Nephron (organoid): ENCODE results near the gene XAB2.

Source experiments
- H3K27ac Mint-ChIP-seq, 3 experiments: 2 replicates each; pipeline ENCODE4 v1.8.0; 2020; ENCODE audit warnings: mixed read lengths in 3 of 3, mild to moderate bottlenecking in 2 of 3, moderate library complexity in 1 of 3
- H3K27me3 Mint-ChIP-seq: 2 replicates; pipeline ENCODE4 v1.8.0; 2021; ENCODE audit warnings: low read depth, mild to moderate bottlenecking, moderate library complexity, mixed read lengths
- H3K36me3 Mint-ChIP-seq: 2 replicates; pipeline ENCODE4 v1.8.0; 2020; ENCODE audit warnings: low read depth, mixed read lengths
- H3K4me1 Mint-ChIP-seq: 2 replicates; pipeline ENCODE4 v1.8.0; 2020; ENCODE audit warnings: mixed read lengths
- H3K4me3 Mint-ChIP-seq, 3 experiments: 2 replicates each; pipeline ENCODE4 v1.8.0; 2020; ENCODE audit warnings: mild to moderate bottlenecking in 3 of 3, mixed read lengths in 3 of 3, moderate library complexity in 2 of 3
- H3K9me3 Mint-ChIP-seq: 2 replicates; pipeline ENCODE4 v1.8.0; 2020; ENCODE audit warnings: mixed read lengths
- CTCF ChIP-seq, 3 experiments: fragments of 200-600 bp; sonication (generic); IDR thresholded peaks; one replicate each; pipeline ENCODE4 v1.5.0; 2021; ENCODE audit warnings: antibody characterized with exemption in 3 of 3; ENCODE audit not compliant: unreplicated experiment in 3 of 3

XAB2 gene

GRCh38 chr19:7655581-7655980 lies 26.2 kb upstream of the XAB2 start:
- no peak overlapping the region for H3K27ac Mint-ChIP-seq
- H3K27me3 Mint-ChIP-seq, result peaks cover 25% of the 10 kb centered on the region
- peaks cover 15% of the 10 kb centered on the region for H3K4me1 Mint-ChIP-seq
- H3K9me3 Mint-ChIP-seq, result no peaks in the 10 kb centered on the region
- no peak overlapping the region for H3K4me3 Mint-ChIP-seq
- TF ChIP-seq CTCF (IDR thresholded peaks at IDR 0.05; ENCODE audit: unreplicated experiment in 3 of 3), result no peak
- no peaks in the 10 kb centered on the region for H3K36me3 Mint-ChIP-seq

DNA sequence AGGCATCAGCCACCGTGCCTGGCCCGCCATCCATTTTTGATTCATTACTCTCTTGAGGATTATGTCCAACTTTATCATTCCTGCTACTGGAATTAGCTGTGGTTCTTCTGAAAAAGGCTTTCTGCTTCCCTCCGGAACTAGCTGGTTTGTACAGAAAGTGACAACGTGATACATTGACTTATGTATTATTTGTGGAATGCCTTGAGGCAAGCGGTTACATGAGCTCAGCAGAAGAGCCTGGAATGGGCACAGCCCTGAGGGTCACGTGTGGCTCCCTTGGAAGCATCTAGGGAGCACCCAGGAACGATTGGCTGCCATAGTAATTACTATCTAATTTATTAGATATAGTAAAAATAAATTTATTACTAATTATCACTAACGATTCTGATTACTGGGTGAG lies 25.1 kb upstream of the XAB2 start:
- no peak for TF ChIP-seq CTCF (IDR thresholded peaks at IDR 0.05; ENCODE audit: unreplicated experiment in 3 of 3)
- no peak overlapping the region for H3K4me3 Mint-ChIP-seq
- no peaks in the 10 kb centered on the region for H3K9me3 Mint-ChIP-seq
- H3K4me1 Mint-ChIP-seq, result peaks cover 15% of the 10 kb centered on the region
- no peak overlapping the region for H3K27ac Mint-ChIP-seq
- H3K36me3 Mint-ChIP-seq, result no peaks in the 10 kb centered on the region
- peaks cover 30% of the 10 kb centered on the region for H3K27me3 Mint-ChIP-seq

GRCh38 chr19:7652061-7652641 lies 22.8 kb upstream of the XAB2 start:
- Mint-ChIP-seq H3K27ac (peak overlapping the region in 1 of 3 experiments; percentile 68), H3K36me3 (no peaks in the 10 kb centered on the region), H3K4me3 (peak overlapping the region; percentile 37 to 74 (median 61)), H3K4me1 (peaks cover 10% of the 10 kb centered on the region), H3K27me3 (peaks cover 24% of the 10 kb centered on the region), H3K9me3 (no peaks in the 10 kb centered on the region)
- peak; percentile 99 to 100 (median 100) for TF ChIP-seq CTCF (IDR thresholded peaks at IDR 0.05; ENCODE audit: unreplicated experiment in 3 of 3)

DNA sequence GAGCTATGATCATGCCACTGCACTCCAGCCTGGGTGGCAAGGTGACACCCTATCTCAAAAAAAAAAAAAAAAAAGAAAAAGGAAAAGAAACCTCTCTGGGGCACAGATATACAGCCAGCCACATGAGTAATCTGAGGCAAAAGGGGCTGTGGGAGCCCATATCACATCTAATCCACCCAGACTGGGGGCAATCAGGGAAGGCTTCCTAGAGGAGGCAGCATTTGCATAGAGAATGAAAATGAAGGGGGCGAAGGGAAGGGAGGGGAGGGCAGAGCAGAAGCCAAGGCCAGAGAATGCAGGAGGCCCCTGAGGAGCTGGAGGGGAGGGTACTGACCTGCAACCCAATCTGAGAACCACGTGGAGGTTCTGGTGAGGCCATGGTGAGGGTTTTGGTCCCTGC lies 20.8 kb upstream of the XAB2 start:
- Mint-ChIP-seq H3K9me3 (no peaks in the 10 kb centered on the region), H3K27me3 (peaks cover 17% of the 10 kb centered on the region), H3K27ac (no peak overlapping the region), H3K4me1 (peaks cover 10% of the 10 kb centered on the region), H3K4me3 (no peak overlapping the region), H3K36me3 (no peaks in the 10 kb centered on the region)
- no peak for TF ChIP-seq CTCF (IDR thresholded peaks at IDR 0.05; ENCODE audit: unreplicated experiment in 3 of 3)

DNA sequence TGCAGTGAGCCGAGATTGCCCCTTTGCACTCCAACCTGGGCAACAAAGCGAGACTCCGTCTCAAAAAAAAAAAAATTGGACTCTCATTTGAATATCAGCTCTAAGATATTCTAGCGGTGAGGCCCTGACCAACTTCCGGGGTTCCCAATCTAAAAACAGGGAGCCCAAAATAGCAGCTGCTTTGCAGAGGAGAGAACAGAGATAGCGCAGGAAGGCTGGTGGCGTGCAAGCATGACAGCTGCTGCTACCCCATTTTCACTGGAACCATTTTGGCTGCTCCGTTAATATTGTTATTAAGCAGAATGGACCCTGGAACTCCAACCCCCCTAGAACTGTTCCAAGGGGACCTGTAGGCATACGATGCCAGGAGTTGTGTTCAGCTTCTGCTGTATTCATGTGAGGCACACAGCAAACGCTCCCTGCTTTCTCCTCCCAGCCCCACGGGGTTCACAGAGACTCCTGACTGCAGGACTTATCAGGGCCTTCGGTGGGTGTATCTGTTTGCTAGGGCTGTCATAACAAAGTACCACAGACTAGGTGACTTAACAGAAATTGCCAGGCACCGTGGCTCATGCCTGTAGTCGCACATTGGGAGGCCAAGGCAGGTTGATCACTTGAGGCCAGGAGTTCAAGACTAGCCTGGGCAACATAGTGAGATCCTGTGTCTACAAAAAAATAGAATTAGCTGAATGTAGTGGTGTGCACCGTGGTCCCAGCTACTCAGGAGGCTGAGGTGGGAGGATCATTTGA lies 19.1 kb upstream of the XAB2 start:
- Mint-ChIP-seq H3K27ac (no peak overlapping the region), H3K9me3 (no peaks in the 10 kb centered on the region), H3K27me3 (peaks cover 17% of the 10 kb centered on the region), H3K36me3 (no peaks in the 10 kb centered on the region), H3K4me3 (no peak overlapping the region), H3K4me1 (peaks cover 10% of the 10 kb centered on the region)
- TF ChIP-seq CTCF (IDR thresholded peaks at IDR 0.05; ENCODE audit: unreplicated experiment in 3 of 3), result no peak

- H3K4me3 Mint-ChIP-seq, result no peak overlapping the region
- H3K4me1 Mint-ChIP-seq, result peaks cover 3% of the 10 kb centered on the region
- TF ChIP-seq CTCF (IDR thresholded peaks at IDR 0.05; ENCODE audit: unreplicated experiment in 3 of 3), result no peak
- no peak overlapping the region for H3K27ac Mint-ChIP-seq
- no peaks in the 10 kb centered on the region for H3K9me3 Mint-ChIP-seq
- H3K27me3 Mint-ChIP-seq, result peaks cover 8% of the 10 kb centered on the region
- H3K36me3 Mint-ChIP-seq, result no peaks in the 10 kb centered on the region
Observed at GRCh38 chr19:7647156-7647555, 17.8 kb upstream of the XAB2 start.
